Measurements from ENCODE around the gene NFIA.

- TF ChIP-seq, protein P1, sequence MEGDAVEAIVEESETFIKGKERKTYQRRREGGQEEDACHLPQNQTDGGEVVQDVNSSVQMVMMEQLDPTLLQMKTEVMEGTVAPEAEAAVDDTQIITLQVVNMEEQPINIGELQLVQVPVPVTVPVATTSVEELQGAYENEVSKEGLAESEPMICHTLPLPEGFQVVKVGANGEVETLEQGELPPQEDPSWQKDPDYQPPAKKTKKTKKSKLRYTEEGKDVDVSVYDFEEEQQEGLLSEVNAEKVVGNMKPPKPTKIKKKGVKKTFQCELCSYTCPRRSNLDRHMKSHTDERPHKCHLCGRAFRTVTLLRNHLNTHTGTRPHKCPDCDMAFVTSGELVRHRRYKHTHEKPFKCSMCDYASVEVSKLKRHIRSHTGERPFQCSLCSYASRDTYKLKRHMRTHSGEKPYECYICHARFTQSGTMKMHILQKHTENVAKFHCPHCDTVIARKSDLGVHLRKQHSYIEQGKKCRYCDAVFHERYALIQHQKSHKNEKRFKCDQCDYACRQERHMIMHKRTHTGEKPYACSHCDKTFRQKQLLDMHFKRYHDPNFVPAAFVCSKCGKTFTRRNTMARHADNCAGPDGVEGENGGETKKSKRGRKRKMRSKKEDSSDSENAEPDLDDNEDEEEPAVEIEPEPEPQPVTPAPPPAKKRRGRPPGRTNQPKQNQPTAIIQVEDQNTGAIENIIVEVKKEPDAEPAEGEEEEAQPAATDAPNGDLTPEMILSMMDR (conservative IDR thresholded peaks at IDR 0.05; ENCODE audit: low read length) = no peak
- TF ChIP-seq EZH2phosphoT487 (IDR thresholded peaks at IDR 0.05; ENCODE audit: borderline replicate concordance) = no peak
Observed at GRCh38 chr1:61481315-61481715, 399.0 kb downstream of the NFIA start.

Measured in Loucy (cell line).